Lower leg skin (tissue), 3 donors: ENCODE measurements around the gene GRIK2.

Experiments
- CTCF ChIP-seq, 3 donors: fragments of 450-650 bp; IDR thresholded peaks; one replicate each; pipeline ENCODE4 v1.5.1; 2016; ENCODE audit warnings: antibody characterized with exemption in 3 of 3, mild to moderate bottlenecking in 3 of 3, moderate library complexity in 2 of 3
- POLR2A ChIP-seq, 2 donors: fragments of 450-650 bp; IDR thresholded peaks; one replicate each; pipeline ENCODE4 v1.6.1; 2016 to 2017; ENCODE audit warnings: antibody characterized with exemption in 2 of 2, mild to moderate bottlenecking in 1 of 2, moderate library complexity in 1 of 2

GRCh38 chr6:101597693-101598092 is 204.2 kb downstream of the GRIK2 start:
- TF ChIP-seq CTCF (IDR thresholded peaks at IDR 0.05) (no peak), POLR2A (IDR thresholded peaks at IDR 0.05) (no peak)
